Testis (tissue), 3 donors: ENCODE measurements around the gene SEPTIN2. TPM values are rescaled to one million over a fixed set of nuclear protein-coding genes. Genes with fewer than 3 reads are reported as not detected.

Source experiments
- DNase-seq: peaks from one replicate; pipeline ENCODE4 v3.0.0-alpha.2; 2019
- H3K27ac ChIP-seq, 2 donors: fragments of 200-600 bp; sonication (generic); one replicate each; pipeline ENCODE4 v1.5.1; 2019
- H3K27me3 ChIP-seq: fragments of 200-600 bp; sonication (generic); one replicate; pipeline ENCODE4 v1.5.1; 2019
- H3K36me3 ChIP-seq: fragments of 200-600 bp; sonication (generic); one replicate; pipeline ENCODE4 v1.5.1; 2017; ENCODE audit warnings: low read depth; ENCODE audit errors: missing control alignments
- H3K4me1 ChIP-seq: fragments of 200-600 bp; sonication (generic); one replicate; pipeline ENCODE4 v1.5.1; 2019
- H3K4me3 ChIP-seq, 2 donors: fragments of 200-600 bp; sonication (generic); one replicate each; pipeline ENCODE4 v1.5.1; 2017 to 2019
- H3K9me3 ChIP-seq: fragments of 200-600 bp; sonication (generic); one replicate; pipeline ENCODE4 v1.5.1; 2017
- CTCF ChIP-seq, 3 experiments: fragments of 450-650 bp in 2 of 3; fragments of 200-600 bp in 1 of 3; sonication (generic) in 1 of 3; IDR thresholded peaks; one replicate each; pipeline ENCODE4 v1.5.1; 2016 to 2019; ENCODE audit warnings: antibody characterized with exemption in 3 of 3, mild to moderate bottlenecking in 2 of 3, moderate library complexity in 1 of 3
- POLR2A ChIP-seq: fragments of 450-650 bp; IDR thresholded peaks from one replicate; pipeline ENCODE4 v1.6.1; 2017; ENCODE audit warnings: antibody characterized with exemption, mild to moderate bottlenecking, moderate library complexity
- WGBS, 2 donors: methylation state at CpG; one replicate each; pipeline ENCODE4 v1.1.5; 2018; 5-methylcytosine and 5-hydroxymethylcytosine counted together
- intact Hi-C: fragments of 100-400 bp; cut with DNase I; formaldehyde crosslinking; loops from one replicate; pipeline ENCODE4 v1.15.1; 2023; ENCODE audit warnings: low total_unique reads
- polyA plus RNA-seq: library from polyadenylated mRNA; stranded (reverse); fragments of 350-450 nt; fragmentation: Illumina TruSeq; extraction: RNeasy Lipid Tissue Mini Kit (QIAGEN cat#74804); gene quantifications from one replicate; pipeline ENCODE4 v1.2.3, GENCODE V29; 2014; ENCODE audit warnings: low read depth, low replicate concordance; ENCODE audit not compliant: insufficient read depth
- total RNA-seq, 2 donors: library from RNA; depleted of rRNA; stranded (reverse); fragments of >200 nt; gene quantifications; one replicate each; pipeline ENCODE4 v1.2.3, GENCODE V29; 2016

Gene SEPTIN2
- total and polyA plus RNA-seq, 3 donors from 2014 or later = 310 to 365 (median 334) TPM

- TF ChIP-seq CTCF (IDR thresholded peaks at IDR 0.05) = no peak
- intact Hi-C loops = no loop called here
- DNase-seq = no peak
- no peaks in the 10 kb centered on the region for H3K9me3 ChIP-seq
- no peak overlapping the region for H3K4me3 ChIP-seq
- no peak overlapping the region for H3K27ac ChIP-seq
- H3K4me1 ChIP-seq = peaks cover 18% of the 10 kb centered on the region
- 82% methylated on average over 5 of the region's 5 CpGs for WGBS, 2 donors
- H3K27me3 ChIP-seq = no peaks in the 10 kb centered on the region
- H3K36me3 ChIP-seq = no peaks in the 10 kb centered on the region
These were observed 11.6 kb upstream of the SEPTIN2 start for GRCh38 chr2:241304039-241304670.

GRCh38 chr2:241307055-241307454 is 8.7 kb upstream of the SEPTIN2 start:
- peaks cover 19% of the 10 kb centered on the region for H3K4me1 ChIP-seq
- no peak overlapping the region for H3K4me3 ChIP-seq
- H3K27me3 ChIP-seq = no peaks in the 10 kb centered on the region
- no peak overlapping the region for H3K27ac ChIP-seq
- intact Hi-C loops = no loop called here
- TF ChIP-seq POLR2A (no peak), CTCF (IDR thresholded peaks at IDR 0.05) (no peak)
- no peaks in the 10 kb centered on the region for H3K36me3 ChIP-seq
- no peaks in the 10 kb centered on the region for H3K9me3 ChIP-seq
- 89 to 92% methylated on average over 6 of the region's 6 CpGs for WGBS, 2 donors
- no peak for DNase-seq

- 79 to 85% methylated on average over 5 of the region's 5 CpGs for WGBS, 2 donors
- no peaks in the 10 kb centered on the region for H3K9me3 ChIP-seq
- H3K4me3 ChIP-seq = no peak overlapping the region
- no peaks in the 10 kb centered on the region for H3K36me3 ChIP-seq
- no peak overlapping the region for H3K27ac ChIP-seq
- intact Hi-C loops = no loop called here
- H3K27me3 ChIP-seq = no peaks in the 10 kb centered on the region
- H3K4me1 ChIP-seq = peaks cover 8% of the 10 kb centered on the region
- TF ChIP-seq POLR2A = no peak
- no peak for TF ChIP-seq CTCF (IDR thresholded peaks at IDR 0.05)
- no peak for DNase-seq
These were observed 7.5 kb upstream of the SEPTIN2 start for GRCh38 chr2:241308267-241308666.

DNA sequence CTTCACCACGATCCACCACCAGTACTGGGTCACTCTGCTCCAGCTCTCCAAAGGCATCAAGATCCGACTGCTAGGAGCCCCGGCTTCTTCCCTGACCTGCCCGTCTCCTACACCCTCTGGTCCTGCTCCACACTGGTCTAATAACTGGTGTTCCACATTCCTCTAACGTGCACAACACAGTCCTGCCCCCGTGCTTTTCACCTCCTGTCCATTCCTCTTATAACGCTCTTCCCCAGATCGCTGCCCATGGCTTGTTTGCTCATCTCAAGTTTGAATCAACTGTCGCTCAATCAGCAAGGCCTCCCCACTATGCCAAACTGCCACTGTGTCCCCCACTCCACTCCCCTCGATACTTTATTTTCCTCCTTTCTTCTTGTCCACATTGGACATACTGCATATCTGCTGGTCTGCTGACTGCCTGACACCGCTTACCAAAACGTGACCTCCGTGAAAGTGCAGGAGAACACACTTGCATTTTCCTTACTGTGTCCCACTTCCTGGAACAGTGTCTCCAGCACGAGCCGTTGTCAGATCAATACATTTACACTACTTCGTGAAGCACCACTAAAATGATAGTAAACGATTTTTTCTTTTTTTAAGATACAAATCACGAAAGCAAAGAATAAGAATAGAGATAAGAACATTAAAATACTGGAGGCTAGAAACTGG is 6.8 kb upstream of the SEPTIN2 start:
- Histone ChIP-seq H3K27ac (no peak overlapping the region), H3K4me3 (no peak overlapping the region), H3K27me3 (no peaks in the 10 kb centered on the region), H3K36me3 (no peaks in the 10 kb centered on the region), H3K4me1 (peaks cover 4% of the 10 kb centered on the region), H3K9me3 (no peaks in the 10 kb centered on the region)
- DNase-seq = no peak
- TF ChIP-seq CTCF (IDR thresholded peaks at IDR 0.05) (no peak), POLR2A (no peak)
- WGBS, 2 donors = 87 to 89% methylated on average over 18 of the region's 18 CpGs
- intact Hi-C loops = no loop called here

GRCh38 chr2:241309684-241310117 is 6.0 kb upstream of the SEPTIN2 start:
- no peak for DNase-seq
- TF ChIP-seq POLR2A = no peak
- TF ChIP-seq CTCF (IDR thresholded peaks at IDR 0.05) = no peak
- H3K27ac ChIP-seq = no peak overlapping the region
- WGBS, 2 donors = 67 to 76% methylated on average over 2 of the region's 2 CpGs
- no peaks in the 10 kb centered on the region for H3K36me3 ChIP-seq
- no peaks in the 10 kb centered on the region for H3K27me3 ChIP-seq
- peaks cover 4% of the 10 kb centered on the region for H3K4me1 ChIP-seq
- no peaks in the 10 kb centered on the region for H3K9me3 ChIP-seq
- intact Hi-C loops = no loop called here
- H3K4me3 ChIP-seq = no peak overlapping the region
